ENCODE results near the gene HIVEP1.

DNA sequence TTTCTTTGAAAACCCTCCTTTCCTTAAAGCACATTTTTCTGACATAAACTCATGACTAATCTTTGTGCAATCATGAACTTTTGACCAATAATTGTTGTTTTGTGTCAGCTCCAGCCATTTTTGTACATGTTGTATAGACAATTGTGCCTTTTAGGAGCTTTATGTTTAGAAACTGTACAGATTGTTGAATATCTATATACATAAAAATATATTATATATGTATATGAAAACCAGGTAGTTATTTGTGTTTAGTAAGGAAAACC lies 152.3 kb downstream of the HIVEP1 start:
- TF ChIP-seq POLR2A (IDR thresholded peaks at IDR 0.05) = no peak
- TF ChIP-seq, protein P1, sequence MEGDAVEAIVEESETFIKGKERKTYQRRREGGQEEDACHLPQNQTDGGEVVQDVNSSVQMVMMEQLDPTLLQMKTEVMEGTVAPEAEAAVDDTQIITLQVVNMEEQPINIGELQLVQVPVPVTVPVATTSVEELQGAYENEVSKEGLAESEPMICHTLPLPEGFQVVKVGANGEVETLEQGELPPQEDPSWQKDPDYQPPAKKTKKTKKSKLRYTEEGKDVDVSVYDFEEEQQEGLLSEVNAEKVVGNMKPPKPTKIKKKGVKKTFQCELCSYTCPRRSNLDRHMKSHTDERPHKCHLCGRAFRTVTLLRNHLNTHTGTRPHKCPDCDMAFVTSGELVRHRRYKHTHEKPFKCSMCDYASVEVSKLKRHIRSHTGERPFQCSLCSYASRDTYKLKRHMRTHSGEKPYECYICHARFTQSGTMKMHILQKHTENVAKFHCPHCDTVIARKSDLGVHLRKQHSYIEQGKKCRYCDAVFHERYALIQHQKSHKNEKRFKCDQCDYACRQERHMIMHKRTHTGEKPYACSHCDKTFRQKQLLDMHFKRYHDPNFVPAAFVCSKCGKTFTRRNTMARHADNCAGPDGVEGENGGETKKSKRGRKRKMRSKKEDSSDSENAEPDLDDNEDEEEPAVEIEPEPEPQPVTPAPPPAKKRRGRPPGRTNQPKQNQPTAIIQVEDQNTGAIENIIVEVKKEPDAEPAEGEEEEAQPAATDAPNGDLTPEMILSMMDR (IDR thresholded peaks at IDR 0.05) = no peak
- TF ChIP-seq EP300 (IDR thresholded peaks at IDR 0.05) = no peak
